Activated T-helper 1 cell treated with Interleukin-2 at 50 U/mL for 16 hours (primary cell): ENCODE measurements around the gene SMPX.

Experiments
- DNase-seq: peaks from one replicate; pipeline ENCODE4 v3.0.0-alpha.2; 2020; ENCODE audit warnings: low read depth

The SMPX gene

DNA sequence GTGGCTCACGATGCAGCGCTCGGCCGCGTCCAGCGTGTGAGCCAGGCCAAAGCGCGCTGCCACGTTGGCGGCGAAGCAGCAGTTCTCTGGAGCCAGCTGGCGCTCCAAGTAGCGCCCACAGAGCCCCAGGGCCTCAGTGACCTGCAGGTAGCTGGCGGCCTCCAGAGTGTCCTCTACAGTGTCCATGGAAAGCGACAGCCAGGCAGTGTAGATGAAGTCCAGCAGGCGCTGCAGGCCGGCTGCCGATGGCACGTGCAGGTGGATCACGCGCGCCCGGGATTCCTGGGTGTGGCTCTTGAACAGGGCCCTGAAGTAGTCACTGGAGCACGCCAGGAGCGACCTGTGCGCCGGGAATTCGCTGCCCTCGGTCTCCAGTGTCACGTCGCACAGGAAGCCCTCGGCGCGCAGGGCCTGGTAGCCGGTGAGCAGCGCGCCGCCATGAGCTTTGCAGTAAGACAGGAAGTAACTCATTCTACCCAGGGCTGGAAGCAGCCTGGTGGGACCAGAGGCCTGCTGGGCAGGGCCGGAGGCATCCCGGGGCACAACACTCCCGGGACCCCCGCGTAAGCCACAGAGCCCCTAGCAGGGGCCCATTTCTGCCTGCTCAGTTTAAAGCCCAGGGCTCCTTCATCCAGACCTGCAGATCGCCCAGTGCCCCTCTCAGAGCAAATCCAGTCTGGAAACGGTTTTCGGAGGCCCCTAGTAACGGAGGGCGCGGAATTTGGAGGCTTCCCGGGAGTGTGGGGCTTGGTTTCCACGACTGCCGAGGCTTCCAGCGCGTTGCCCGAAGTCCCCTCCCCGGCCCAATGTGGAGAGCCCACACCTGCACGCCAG is 100.4 kb downstream of the SMPX start:
- DNase-seq: no peak

DNA sequence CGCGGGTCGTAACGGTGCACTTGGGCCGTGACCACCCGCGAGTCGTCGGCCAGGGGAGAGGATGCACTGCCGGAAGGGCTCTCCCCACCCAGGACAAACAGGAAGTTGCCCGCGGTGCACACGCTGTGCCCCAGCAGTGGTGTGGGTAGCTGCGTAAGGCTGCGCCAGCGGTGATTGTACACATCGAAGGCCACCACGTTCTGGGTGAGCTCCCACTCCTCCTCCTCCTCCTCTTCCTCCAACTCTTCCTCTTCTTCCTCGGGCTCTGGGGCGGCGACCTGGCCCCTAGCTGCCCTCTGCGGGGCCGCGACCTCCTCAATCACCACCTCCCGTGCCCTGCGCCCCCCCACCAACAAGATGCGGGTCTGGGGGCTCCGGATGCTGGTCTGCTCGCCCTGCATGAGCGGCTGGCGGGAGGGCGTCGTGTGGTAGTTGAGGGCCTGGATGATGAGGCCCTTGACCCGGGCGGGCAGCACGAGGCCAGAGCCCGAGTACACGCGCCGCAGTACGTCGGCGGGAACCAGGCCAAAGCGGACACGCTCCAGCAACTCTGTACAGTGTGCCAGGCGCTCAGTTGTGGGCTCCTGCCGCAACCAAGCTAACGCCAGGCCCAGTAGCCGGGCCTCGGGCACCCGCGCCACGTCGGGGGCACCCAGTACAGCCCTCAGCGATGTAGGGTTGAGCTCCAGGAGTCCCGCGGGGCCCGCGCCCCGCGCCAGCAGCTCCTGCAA is 101.2 kb downstream of the SMPX start:
- DNase-seq: no peak
